Cardiac fibroblast (primary cell): ENCODE measurements around the gene LRRC45.

Source experiments
- DNase-seq, 2 donors: peaks; one replicate each; pipeline versions ENCODE4 v3.0.0 to v3.0.0-alpha.2; 2010; ENCODE audit warnings: low read depth in 2 of 2
- H3K4me3 ChIP-seq, 2 donors: replicated peaks in 1 of 2; 1 replicate in 1 of 2; 2 replicates in 1 of 2; pipeline ENCODE4 v1.5.1; 2011; ENCODE audit warnings: low read depth in 2 of 2, low read length in 2 of 2, mild to moderate bottlenecking in 2 of 2, moderate library complexity in 1 of 2
- CTCF ChIP-seq: IDR thresholded peaks from one replicate; pipeline ENCODE4 v1.5.1; 2011; ENCODE audit warnings: low read depth, mild to moderate bottlenecking, low read length, inconsistent platforms

LRRC45 gene

GRCh38 chr17:82005701-82006348 is 17.3 kb upstream of the LRRC45 start:
- DNase-seq = no peak
- TF ChIP-seq CTCF = no peak
- no peak overlapping the region for H3K4me3 ChIP-seq

GRCh38 chr17:82006468-82007227 is 16.5 kb upstream of the LRRC45 start:
- peak; percentile 58 to 59 for DNase-seq
- no peak for TF ChIP-seq CTCF
- H3K4me3 ChIP-seq = no peak overlapping the region

DNA sequence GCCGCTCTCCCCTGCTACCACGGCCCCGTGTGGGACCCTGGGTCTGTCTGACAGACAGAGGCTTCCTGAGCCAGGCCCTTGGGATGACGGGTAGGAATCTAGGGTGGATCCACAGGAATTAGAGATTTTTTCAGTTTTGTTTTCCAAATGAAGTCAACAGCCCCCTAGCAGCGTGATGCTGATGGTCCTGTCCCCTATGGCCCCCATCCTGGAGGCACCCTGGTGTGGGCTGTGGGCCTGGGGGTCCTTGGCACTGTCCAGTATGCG is 15.9 kb upstream of the LRRC45 start:
- TF ChIP-seq CTCF = no peak
- no peak overlapping the region for H3K4me3 ChIP-seq
- DNase-seq = no peak

DNA sequence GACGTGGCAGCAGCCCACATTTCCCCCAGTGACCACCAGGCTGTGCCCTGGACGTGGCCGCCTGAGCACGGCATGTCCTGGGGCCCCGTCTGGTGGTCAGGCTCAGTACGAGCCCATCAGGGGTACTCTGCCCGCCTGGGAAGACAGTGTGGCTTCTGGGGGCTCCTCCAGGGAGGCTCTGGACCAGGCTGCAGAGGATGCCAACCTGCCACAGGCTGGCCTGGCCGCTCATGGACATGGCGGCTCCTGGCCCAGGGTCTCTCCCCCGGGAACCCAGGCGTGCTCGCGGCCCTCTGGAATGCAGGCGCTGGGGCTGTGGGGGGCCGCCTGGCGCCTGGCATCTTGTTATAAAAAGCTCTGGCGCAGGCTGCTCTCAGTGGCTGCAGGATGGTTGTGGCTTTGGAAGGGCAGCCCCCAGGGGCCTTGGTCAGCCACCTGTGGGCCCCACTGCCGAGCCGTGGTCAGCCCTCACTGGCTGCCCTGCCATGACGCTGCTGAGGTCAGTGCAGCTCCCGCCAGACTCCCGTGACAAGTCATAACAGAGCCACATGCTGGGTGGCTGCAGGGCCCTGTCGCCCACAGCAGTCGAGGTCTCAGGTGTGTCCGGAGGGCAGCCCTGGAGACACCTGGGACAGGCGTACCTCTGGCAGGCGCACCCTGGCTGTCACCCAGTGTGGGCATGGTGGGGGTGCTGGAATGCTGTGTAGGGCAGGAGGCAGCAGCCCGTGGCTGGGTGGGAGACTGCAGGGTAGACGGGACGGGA is 15.4 kb upstream of the LRRC45 start:
- TF ChIP-seq CTCF = no peak
- DNase-seq = no peak
- H3K4me3 ChIP-seq = no peak overlapping the region

DNA sequence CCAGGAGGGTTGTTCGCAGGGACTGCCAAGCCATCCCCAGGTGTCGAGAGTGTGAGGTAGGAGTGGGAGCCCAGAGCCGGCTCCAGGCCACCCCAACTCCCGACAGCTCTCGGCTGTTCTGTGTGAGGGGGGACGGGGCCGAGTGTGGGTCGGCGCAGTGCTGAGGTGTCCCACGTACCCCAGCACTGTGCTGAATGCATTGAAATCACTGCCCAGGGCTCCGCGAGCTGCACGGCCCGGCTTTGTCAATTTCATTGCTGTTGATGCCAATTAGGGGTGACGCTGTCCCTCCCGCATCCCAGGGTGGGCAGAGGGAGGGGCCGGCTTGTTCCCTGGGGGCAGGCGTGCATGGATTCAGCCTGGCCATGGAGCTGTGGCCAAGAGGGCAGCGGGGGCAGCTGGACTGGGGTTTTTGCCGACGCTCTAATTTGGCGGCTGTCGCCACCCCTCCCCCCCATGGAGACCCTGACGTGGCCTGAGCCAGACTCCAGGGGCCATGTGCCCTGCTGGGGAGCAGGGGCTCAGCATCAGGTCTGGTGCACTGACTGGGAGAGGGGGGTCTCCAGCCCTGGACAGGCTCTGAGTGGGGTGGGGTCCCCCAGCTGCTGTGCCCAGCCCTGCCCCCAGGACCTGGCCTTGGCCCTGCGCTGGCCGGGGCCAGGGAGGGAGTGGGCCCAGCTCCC is 14.7 kb upstream of the LRRC45 start:
- no peak for TF ChIP-seq CTCF
- no peak overlapping the region for H3K4me3 ChIP-seq
- no peak for DNase-seq

GRCh38 chr17:82008941-82009405 is 14.1 kb upstream of the LRRC45 start:
- H3K4me3 ChIP-seq = no peak overlapping the region
- TF ChIP-seq CTCF = no peak
- DNase-seq = no peak
